ENCODE measurements around the gene TNFAIP1. TPM values are rescaled to one million over a fixed set of nuclear protein-coding genes. Genes with fewer than 3 reads are reported as not detected.
"Not testable (repeated sequence)": the region's sequence is repeated elsewhere in the genome, so short reads cannot be mapped to it uniquely, and the experiment has no call there.

The TNFAIP1 gene
- total RNA-seq, result 61.3 TPM
- long read RNA-seq, transcript TNFAIP1-201 (7 exons, 3,627 nt), result major isoform, 43 of 100 reads
- long read RNA-seq, partial matches to known transcripts, result 35 of 100 reads
- long read RNA-seq, other reads (novel, unspliced or antisense), result 21 of 100 reads

- DNase-seq (ENCODE audit: low spot score), result peak; percentile 99
Measured at GRCh38 chr17:28335201-28335958, at the start of gene TNFAIP1, which contains the start of gene IFT20. TNFAIP1 (plus strand) TSS chr17:28335761; CDS start chr17:28339522, 3,761 bp downstream. IFT20 (minus strand) TSS chr17:28335472; CDS start chr17:28331985, 3,487 bp downstream.

- DNase-seq (ENCODE audit: low spot score), result no peak
Measured at GRCh38 chr17:28285965-28286364, 49.6 kb upstream of the TNFAIP1 start.

GRCh38 chr17:28290703-28291102 lies 44.9 kb upstream of the TNFAIP1 start:
- no peak for DNase-seq (ENCODE audit: low spot score)

- DNase-seq (ENCODE audit: low spot score), result no peak
Measured at GRCh38 chr17:28291780-28292330, 43.7 kb upstream of the TNFAIP1 start.

- not testable (repeated sequence) for DNase-seq (ENCODE audit: low spot score)
Measured at GRCh38 chr17:28292878-28293277, 42.7 kb upstream of the TNFAIP1 start.

- no peak for DNase-seq (ENCODE audit: low spot score)
Measured at GRCh38 chr17:28293994-28294393, 41.6 kb upstream of the TNFAIP1 start.

- no peak for DNase-seq (ENCODE audit: low spot score)
Measured at GRCh38 chr17:28295677-28296578, 39.6 kb upstream of the TNFAIP1 start.

- DNase-seq (ENCODE audit: low spot score), result no peak
Measured at GRCh38 chr17:28298449-28298848, 37.1 kb upstream of the TNFAIP1 start.

- no peak for DNase-seq (ENCODE audit: low spot score)
Measured at GRCh38 chr17:28306954-28307401, 28.6 kb upstream of the TNFAIP1 start.

- no peak for DNase-seq (ENCODE audit: low spot score)
Measured at GRCh38 chr17:28313841-28314240, 21.7 kb upstream of the TNFAIP1 start.

- no peak for DNase-seq (ENCODE audit: low spot score)
Measured at GRCh38 chr17:28315846-28316705, 19.5 kb upstream of the TNFAIP1 start.

GRCh38 chr17:28317099-28317965 lies 18.2 kb upstream of the TNFAIP1 start:
- DNase-seq (ENCODE audit: low spot score), result no peak

GRCh38 chr17:28317966-28318758 lies 17.4 kb upstream of the TNFAIP1 start:
- DNase-seq (ENCODE audit: low spot score), result no peak

- peak; percentile 98 for DNase-seq (ENCODE audit: low spot score)
Measured at GRCh38 chr17:28318759-28319597, 16.6 kb upstream of the TNFAIP1 start, which contains the start of gene TMEM97. TMEM97 (plus strand) TSS chr17:28319200; CDS start chr17:28319240, 40 bp downstream.

GRCh38 chr17:28319598-28319935 lies 16.0 kb upstream of the TNFAIP1 start:
- no peak for DNase-seq (ENCODE audit: low spot score)

GRCh38 chr17:28320215-28321061 lies 15.1 kb upstream of the TNFAIP1 start:
- no peak for DNase-seq (ENCODE audit: low spot score)

GRCh38 chr17:28324267-28324745 lies 11.3 kb upstream of the TNFAIP1 start:
- no peak for DNase-seq (ENCODE audit: low spot score)

Data from mesenteric fat pad (tissue), 1 donor.